Activated naive CD4-positive, alpha-beta T cell treated with anti-CD3 and anti-CD28 coated beads, Interleukin-2, amount 50 U/mL, for 16 hours (primary cell): ENCODE results near the gene PRKCE.

Experiments
- DNase-seq: peaks from one replicate; pipeline ENCODE4 v3.0.0-alpha.2; 2020

Gene PRKCE

DNA sequence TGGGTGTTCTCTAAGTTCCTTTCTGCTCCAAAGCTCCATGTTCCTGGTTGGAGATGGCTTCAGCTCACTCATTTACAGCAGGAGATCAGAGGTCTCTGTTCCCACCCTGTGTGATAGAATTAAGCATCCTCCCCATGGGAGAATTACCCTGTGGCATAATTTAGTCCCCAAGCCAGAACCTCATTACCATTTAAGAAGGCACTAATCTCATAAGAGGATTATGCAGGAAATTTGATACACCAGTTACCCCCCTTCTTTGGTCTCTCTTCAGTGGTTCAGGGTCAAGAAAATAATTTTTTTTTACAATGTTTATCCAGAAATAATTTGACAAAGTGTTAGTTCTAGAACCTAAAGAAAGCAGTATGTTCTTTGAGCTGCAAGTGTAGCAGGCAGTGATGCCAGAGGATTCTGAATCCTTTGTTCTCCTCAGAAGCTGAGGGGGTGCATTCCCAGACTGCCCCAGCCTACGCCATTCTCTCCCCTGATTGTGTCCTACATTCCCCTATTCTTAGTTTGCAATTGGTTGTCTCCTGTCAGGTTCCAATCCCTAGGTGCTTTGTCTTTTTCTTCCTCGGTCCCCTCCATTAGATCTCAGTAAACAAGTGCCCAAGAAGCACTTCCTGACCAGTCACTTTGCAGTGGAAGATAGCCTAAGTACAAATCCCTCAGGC lies 163.6 kb downstream of the PRKCE start:
- DNase-seq: no peak

DNA sequence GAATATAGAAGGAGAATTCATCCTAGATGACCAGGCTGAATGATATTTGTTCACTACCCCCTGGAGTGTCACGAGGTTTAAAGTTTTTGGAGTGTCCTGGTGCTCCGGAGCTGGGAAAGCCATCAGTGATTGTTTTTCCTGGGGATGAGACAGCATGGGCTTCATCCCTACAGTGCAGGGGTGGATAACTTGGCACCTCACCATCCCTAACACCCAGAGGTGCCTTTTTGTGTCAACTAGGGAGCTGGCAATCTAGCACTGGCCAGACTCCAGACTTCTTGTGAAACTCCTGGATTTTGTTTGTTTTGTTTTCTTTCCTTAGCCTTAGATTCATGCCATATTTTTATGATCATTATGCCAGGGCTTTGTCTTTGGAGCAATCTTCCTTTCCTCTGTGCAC lies 164.8 kb downstream of the PRKCE start:
- DNase-seq: no peak

DNA sequence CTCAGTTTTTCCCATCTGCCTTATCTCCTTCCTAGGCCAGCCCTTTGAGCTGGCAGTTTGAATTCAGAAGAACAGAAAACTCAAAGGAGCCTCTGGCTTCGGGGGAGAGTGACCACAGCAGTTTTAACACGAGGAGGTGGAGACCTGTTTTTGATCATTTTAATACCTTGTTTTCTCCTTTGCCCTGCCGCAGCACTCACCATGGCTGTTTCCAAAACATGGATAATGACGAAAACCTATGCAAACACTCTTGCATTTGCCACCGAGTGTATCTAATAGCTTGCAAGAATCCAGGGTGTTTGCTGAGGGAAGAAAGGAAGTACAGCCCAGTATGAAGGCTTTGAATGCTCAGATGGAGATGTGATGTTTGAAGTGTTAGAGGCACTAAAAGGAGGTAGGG lies 167.1 kb downstream of the PRKCE start:
- DNase-seq: no peak

DNA sequence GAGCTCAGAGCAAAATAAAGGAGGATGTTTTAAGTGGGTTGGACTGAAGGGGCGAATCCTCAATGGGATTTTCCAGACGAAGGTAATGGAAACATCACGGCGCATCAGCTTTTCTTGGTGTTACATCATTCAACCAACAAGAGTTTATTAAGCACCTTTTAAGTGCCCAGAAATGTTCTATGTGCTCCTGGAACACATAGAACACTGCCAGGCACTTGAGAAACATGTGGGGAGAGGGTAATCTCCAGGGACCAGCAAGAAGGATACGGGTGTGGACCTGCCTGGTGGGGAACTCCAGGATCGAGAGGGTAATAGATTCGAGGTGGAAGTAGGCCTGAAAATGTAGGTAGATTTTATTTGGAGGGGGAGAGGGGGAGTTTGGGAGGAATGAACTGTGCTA lies 168.6 kb downstream of the PRKCE start:
- DNase-seq: no peak

DNA sequence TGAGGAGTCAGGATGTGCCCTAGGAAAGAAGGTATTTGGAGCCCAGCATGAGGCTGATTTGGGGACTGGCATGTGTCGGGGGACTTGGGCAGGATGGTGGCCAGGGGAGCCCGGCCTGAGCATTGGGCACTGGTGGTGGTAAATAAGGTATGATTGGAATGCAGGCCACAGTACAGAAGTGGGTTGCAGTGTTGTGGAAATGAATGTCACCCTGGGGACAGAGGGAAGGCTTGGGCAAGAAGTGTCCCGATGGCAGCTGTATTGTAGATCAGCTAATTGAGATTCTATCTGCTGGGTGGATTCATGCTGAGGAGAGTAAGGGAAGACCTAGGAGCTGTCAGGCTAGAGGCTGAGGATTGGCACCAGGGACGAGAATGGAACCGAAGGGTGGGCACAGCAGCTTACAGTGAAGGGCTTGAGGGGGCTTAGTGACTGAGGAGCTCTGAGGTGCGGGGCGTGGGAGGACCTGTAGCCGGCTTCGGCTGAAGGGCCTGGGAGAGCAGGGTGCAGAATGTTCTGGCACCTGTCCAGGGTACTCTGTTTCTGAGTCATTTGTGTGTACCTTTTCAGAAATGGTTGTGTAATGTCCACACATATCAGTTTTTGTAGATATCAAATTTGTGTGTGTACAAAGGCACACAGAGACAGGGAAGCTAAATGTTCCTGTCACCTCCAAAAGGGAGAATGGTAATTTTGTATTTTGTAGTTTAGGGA lies 170.2 kb downstream of the PRKCE start:
- no peak for DNase-seq

DNA sequence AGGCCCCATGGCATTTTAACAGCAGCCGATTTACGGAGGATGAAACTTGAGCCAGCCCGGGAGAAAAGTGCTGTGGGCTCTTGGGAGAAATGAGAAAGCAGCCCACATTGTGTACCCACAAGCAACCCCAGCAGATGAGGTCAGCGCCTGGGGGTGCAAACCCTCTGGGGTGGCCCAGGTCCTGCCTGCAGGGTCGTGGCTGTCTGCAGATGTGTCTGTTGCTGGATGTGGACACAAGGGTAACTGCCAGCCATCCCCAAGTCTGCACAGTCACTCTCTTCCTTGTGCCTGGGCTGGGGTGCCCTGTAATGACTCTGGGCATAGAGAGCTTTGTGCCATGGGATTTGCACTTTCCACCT lies 170.8 kb downstream of the PRKCE start:
- no peak for DNase-seq

DNA sequence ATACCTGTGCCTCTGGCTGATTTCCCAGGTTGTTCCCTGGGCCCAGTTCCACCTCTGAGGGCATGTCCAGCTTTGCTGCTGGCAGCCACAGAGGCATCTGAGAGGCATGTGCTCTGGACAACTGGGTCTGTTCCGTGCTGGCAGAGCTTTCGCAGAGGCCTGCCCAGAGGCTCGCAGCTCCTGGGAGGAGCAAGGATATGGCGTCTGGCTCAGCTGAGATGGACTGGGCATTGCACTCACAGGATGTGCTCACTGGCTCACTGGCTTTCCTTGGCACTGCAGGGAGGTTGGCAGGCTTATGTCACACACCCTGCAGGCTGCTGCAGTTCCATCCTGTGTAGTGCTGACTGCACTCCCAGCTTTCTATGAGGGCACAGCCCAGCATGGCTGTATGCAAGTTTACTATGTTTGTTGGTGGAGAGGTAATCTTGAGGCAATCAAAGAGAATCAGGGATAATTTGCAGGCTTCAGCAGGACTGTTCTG lies 172.3 kb downstream of the PRKCE start:
- no peak for DNase-seq

DNA sequence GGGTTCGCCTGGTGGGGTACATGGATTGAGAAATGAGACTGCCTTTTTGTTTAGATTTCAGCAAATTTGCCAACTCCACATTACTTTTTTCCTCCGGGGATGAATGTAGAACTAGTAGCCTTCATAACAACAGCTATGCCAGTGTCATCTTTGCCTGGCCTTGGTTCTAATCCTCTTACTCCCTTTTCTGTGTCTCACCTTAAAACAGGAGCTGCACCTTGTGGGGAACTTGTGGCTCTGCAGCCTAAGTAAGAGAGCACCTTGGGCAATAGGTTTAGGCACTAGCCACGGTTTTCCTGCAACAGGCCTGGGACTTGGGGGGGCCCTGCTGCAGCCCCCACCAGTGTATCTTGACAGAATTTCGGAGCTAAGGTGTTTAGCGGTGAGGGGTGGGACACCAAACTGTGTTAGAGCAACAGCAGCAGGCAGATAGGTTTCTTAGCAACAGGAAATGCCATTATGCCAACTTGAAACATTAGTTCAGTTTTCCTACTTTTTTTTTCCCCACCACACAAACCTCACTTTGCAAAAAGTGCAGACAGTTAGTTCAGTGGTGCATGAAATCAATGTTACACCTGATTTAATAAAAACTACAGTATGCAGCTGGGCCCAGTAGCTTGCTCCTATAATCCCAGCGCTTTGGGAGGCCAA lies 173.7 kb downstream of the PRKCE start:
- DNase-seq: no peak

DNA sequence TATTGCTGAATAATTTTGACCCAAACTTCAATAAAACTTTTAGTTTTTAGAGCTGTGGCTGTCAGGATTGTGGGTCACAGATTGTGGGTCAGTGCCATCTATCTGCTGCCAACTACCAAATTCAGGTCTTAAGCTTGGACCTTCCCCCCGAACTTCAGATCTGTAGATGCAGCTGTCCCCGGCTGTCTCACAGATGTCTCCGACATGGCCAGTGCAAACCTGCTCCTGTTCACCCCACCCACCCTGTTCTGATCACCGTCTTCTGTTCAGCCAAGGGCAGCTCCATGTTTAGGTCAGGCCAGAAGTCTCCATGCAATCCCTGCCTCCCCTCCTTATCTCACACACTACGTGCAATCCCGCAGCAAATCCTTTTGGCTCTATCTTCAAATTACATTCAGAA lies 175.0 kb downstream of the PRKCE start:
- DNase-seq: no peak

DNA sequence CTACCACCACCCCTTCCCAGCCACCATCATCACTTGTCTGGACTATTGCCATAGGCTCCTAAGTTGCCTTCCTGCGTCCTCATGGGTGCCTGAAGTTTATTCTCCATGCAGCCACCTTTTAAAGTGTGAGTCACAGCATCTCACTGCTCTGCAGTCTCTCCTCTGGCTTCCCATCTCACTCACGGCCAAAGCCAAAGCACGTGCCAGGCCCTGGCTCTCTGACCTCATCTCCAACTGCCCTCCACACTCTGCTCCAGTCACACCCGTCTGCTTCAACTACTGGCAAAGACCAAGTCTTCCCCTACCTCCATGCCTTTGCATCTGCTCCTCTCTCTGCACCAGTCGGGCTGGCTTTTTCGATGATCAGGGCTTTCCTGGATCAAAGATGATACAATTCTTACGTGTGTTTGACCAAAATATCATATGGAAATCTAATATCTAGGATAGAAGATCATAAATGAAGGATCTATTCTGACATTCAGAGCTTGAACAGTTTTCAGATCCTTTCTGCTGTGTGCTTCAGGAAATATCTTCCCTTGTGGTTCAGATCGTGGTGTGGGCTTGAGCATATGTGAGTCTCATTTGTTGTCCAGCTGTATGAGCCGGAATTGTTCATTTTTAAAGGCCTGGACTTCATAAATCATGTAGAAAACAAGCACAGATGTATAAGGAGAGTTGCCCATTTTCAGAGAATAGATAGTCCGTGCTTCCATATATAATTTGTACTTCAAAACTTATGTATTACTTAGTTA lies 175.6 kb downstream of the PRKCE start:
- DNase-seq: no peak

DNA sequence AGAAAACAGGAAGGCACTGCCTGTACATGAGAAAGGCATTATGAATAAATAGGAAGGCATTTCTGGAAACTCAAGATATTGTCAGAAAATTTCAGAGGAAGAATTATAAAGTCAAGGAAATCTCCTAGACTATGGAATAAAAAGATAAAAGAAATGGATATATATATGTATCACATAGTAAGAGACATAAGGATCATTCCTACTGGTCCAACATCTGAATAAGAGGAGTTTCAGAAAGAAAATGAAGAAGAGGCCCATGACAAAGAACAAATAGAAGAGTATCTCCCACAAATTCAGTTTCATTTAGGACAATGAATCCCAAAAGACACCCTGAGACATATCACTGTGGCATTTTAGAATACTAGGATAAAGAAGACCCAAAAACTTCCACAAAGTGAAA lies 178.8 kb downstream of the PRKCE start:
- no peak for DNase-seq

DNA sequence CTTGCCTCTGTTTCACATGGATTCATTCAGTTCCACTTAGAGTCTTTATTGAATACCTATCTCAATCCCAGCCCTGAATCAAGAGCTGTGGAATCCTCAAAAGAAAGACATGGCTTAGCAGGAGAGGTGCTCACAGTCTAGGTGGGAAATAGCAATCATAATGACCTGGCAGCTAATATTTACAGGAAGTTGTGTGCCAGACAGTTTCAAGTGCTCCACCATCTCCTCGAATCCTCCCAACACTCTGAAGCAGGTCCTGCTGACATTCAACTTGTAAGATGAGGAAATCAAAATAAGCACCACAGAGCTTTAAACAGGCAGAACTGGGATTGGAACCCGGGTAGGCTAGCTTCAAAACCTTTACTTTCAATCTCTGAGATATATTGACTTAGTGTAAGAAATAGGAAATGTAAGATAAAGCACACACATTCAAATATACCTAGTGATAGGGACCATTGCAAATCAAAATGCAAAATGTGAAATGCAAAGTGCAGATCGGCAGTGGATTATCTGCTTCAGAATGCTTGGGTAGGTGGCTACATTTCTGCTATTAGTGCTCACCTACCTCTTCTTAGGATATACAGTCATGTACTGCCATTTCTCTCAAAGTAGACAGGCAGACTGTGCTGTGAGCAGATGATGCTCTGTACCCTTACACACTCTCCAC lies 182.0 kb downstream of the PRKCE start:
- DNase-seq: no peak

DNA sequence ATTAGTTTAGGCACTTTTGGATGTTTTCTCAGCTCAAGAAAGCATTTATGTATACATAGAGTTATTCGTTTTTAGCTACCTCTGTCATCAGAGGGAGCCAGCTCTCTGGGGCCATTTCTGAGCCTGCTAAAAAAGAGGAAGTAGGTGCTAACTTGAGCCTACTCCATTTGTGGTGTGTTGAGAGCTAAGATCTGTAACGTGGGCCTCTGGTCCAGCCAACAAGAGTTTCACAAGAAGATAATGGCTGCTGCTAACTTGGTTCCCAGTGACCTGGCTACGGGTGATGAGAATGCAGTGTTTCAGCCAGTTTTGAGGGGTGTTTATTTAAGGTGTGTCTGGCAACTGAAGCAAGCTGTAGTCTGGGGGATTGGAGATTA lies 182.5 kb downstream of the PRKCE start:
- DNase-seq: no peak

DNA sequence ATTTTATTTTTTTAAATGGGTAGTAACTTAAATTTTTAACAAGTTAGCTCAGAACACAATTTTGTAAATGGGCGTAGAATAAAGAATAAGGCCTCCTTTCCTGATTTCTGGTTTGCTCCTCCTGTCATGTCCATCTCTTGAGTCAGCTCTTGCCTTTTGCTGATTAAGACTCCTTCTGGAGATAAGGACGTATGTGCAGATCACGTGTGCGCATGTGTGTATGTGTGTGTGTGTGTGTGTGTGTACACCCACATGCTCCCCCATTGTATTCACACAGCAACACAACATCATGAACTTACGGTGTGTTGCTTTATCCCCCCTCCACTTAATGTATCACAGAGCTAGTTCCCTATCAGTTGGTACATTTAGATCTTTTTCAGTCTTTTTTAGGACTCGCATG lies 182.9 kb downstream of the PRKCE start:
- no peak for DNase-seq

DNA sequence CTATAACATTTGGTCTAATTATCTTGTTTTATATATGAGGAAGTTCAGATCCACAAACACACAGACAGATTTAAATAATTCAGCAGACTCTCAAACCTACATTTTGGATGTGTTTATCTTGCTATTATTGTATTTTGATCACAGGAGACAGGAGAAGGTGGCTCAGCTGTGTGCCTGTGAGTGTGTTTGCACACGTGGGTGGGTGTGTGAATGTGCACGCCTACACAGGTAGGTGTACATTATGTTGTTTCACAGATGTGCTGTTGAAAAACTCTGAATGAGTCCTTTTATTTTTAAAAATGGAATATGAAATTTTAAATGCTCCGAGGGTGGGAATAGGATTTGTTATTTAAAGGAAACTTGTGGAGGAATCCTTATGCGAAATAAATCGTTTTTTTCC lies 183.4 kb downstream of the PRKCE start:
- no peak for DNase-seq

DNA sequence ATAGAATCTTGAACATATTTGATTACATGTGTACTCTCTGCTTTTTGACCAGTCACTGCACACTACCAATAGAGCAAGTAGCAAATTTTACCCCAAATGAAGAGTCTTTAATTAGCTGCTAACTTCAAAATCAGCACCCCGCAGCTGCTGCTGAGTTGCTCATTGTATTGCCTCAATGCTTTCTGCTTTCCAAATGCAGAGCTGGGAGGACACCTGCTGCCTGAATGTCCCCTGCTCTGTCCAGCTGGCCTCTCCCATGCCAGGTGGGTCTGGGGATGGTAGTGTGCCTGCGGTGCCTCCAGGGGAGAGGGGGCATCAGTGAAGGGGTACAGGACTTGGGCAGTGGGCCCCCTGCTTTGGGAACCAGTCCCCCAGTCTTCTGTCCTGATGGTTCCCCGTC lies 184.8 kb downstream of the PRKCE start:
- DNase-seq: no peak

DNA sequence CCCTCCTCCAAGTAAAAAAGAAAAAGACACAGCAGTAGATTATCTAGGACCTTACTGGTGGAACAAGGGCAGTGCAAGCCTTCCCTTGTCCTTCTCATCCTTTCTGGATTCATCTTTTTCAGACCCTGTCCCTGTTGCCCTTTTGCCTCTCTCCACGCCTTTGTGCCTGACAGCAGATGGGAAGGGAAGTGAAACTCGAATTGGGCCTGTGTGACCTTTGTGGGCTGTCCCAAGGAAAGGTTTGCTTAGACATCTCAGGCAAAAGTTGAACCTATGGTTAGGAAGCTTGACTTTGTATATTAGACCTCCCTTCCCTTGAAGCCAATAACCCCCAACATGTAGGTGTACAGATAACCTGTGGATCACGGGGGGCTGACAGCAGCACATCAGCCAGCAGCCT lies 185.3 kb downstream of the PRKCE start:
- no peak for DNase-seq

DNA sequence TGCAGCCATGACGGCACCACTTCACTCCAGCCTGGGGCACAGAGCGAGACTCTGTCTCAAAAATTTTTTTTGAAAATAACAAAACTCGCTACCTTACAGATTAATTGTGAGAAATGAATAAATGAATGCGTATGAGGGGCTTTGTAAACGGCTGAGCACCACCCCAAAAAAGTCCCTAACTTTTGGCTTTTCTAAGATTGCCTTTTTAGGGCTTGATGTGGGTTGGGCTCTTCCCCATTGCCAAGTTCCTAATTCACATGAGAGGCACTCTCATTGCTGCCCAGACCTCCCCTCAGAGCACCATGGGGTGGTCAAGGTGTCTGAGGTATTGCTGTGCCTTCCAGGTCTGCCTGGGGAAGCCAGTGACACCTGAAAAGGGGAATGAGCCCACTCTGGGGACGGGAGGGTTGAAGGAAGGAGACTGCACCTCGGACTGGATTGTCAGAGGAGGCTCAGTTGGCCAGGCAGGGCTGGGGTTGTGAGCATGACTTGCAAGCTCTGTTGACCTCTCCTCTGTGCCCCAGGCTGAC lies 186.4 kb downstream of the PRKCE start:
- no peak for DNase-seq

DNA sequence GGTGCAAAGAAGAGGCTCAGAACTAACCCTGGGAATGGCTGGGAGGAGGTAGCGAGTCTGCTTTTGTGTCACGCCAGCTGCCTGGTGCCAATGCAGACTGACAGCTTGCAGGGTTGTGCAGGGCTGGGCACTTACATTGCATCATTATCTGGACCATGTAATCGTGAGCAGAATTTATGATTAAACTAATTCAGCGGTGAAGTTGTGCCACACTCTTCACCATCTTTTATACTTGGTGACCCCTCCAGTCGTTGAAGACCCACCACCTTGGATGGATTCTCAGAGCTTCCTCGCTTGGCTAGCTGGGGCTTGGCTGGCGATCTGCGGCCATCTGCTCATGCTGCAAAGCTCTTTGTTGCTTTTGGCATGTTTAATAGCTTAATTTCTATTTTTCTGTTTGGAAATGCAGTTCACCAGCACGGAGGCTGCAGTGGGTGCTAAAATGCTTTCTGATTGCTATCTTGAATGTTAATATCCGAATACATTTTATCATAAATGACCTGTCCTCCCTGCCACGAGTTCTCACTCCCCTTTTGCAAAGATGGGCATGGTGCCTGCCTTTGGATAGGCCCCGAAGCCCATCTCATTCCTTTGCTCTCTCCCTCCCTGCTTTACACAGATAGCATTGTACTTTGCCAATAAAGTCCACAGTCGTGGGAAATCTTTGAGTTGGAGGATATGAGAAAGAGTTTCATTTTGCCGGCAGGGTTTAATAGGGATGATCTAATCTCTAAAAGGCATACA lies 188.2 kb downstream of the PRKCE start:
- no peak for DNase-seq

DNA sequence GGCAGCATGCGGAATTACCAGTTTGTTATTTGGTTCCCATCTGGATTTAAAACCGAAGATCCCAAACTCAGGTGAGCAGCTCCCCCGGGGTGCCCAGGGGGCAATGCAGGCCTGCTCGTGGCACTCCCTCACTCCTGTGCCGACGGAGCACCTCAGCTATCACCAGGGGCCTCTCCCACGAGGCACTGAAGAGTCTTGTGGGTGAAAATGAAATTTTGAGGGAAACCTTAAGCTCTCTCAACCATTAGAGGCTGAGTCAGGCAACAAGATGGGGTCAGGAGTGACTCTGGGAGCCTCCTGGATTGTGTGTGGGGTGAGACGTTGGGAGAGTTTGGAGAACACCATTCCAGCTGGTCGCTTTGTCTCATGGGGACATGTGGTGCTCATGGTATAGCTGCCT lies 189.0 kb downstream of the PRKCE start:
- DNase-seq: no peak

DNA sequence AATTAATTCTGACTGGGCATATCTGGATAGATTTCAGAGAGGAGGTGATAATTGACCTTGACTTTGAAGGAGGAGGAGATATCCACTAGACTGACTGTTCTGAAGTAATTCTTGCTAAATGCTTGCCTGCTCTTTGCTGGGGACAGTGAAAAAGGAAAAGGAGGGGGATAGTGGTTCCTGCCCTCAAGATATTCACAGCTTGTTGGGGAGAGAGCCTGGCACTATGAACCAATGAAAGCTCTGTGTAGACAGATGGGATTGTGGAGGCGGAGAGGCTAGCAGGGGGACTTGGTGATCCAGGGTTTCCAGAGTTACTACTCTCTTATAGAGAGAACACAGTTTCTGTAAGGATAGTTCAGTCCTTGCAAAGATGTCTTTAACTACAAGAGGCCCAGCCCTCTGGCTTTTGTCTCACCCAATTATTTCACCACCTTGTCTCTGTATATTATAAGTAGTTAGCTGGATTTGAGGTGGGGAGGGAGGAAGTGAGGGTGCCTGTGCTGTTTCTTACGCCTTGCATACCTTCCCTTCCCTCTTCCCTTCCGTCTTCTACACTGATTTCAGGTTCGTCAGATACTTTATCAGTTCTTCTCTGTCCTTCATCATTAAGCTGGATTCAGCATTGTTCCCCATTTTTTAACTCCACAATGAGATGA lies 190.4 kb downstream of the PRKCE start:
- no peak for DNase-seq

DNA sequence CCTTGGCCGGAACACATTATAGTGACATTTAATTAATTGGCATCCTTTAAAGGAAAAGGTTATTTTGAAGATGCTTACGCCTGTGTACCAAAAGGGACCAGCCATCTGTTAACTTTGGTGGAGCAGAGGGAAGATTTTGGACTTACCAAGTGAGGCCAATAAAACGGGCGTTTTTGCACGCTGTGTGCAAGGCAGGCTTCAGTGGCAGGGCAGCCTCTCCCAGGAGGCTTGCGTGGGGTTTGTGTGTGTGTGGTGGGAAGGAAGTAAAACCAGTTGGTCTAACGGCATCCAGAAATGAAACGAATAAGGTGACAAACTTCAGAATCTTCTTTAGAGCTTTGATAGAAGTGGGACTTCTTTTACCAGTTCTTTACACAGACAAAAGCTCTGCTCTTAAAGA lies 191.7 kb downstream of the PRKCE start:
- no peak for DNase-seq
